Right ventricle myocardium superior (tissue), 1 donor: ENCODE results near the gene FHIP1B. TPM values are rescaled to one million over a fixed set of nuclear protein-coding genes. Genes with fewer than 3 reads are reported as not detected.
A peak's percentile ranks its signal among the peaks of the same experiment; 100 is the strongest.

ENCODE experiments used
- ATAC-seq: fragments of 200-7000 bp; cut with Tn5 transposase; one replicate; pipeline ENCODE4 v1.9.1; 2020; ENCODE audit warnings: mild to moderate bottlenecking; ENCODE audit not compliant: poor library complexity
- DNase-seq: peaks from one replicate; pipeline ENCODE4 v3.0.0-alpha.2; 2020
- intact Hi-C: fragments of 100-400 bp; cut with DNase I; formaldehyde crosslinking; loops from one replicate; pipeline ENCODE4 v1.11.2; 2022
- total RNA-seq: library from RNA; stranded (reverse); fragmentation: NEBNext Ultra II Directional; extraction: Animal tissue kit (Norgen Biotek cat#: 25700); gene quantifications from one replicate; pipeline ENCODE4 v1.2.1, GENCODE V29; 2021
- donor health status: DM: no; HTN: yes; CAD: no; lungs with severe emphysema.

The FHIP1B gene
- total RNA-seq, 1 donor from 2014 or later, result 12.9 TPM

GRCh38 chr11:6210274-6210955 is 24.0 kb downstream of the FHIP1B start:
- no peak for ATAC-seq
- DNase-seq, result no peak
- intact Hi-C loops, result no loop called here

GRCh38 chr11:6209801-6210200 is 24.6 kb downstream of the FHIP1B start:
- intact Hi-C loops, result no loop called here
- DNase-seq (no peak), ATAC-seq (no peak)

- DNase-seq, result no peak
- intact Hi-C loops, result no loop called here
- ATAC-seq, result no peak
These were observed 27.8 kb downstream of the FHIP1B start for GRCh38 chr11:6206456-6207180.

- no peak for ATAC-seq
- no peak for DNase-seq
These were observed 29.1 kb downstream of the FHIP1B start, which contains the start of gene C11orf42 for GRCh38 chr11:6205366-6205765. C11orf42 (plus strand) TSS chr11:6205557; CDS start chr11:6205616, 59 bp downstream.

GRCh38 chr11:6204706-6205105 is 29.7 kb downstream of the FHIP1B start:
- ATAC-seq, result no peak
- intact Hi-C loops, result no loop called here
- no peak for DNase-seq

More at GRCh38 chr11:6205366-6205765, 29.1 kb downstream of the FHIP1B start, which contains the start of gene C11orf42:
- intact Hi-C loops, result no loop called here

- DNase-seq, result no peak
- ATAC-seq, result no peak
- intact Hi-C loops, result no loop called here
These were observed 31.1 kb downstream of the FHIP1B start for GRCh38 chr11:6203327-6203726.

- intact Hi-C loops, result no loop called here
- no peak for ATAC-seq
- DNase-seq, result no peak
These were observed 32.4 kb downstream of the FHIP1B start for GRCh38 chr11:6202041-6202440.

GRCh38 chr11:6201481-6201880 is 33.0 kb downstream of the FHIP1B start:
- no peak for ATAC-seq
- intact Hi-C loops, result no loop called here
- DNase-seq, result no peak

GRCh38 chr11:6200975-6201374 is 33.5 kb downstream of the FHIP1B start:
- DNase-seq (peak; percentile 78), ATAC-seq (peak; percentile 66)
- intact Hi-C loops, result no loop called here

- intact Hi-C loops, result no loop called here
- no peak for ATAC-seq
- no peak for DNase-seq
These were observed 35.1 kb downstream of the FHIP1B start, which contains the start of gene OR52W1 for GRCh38 chr11:6199174-6199810. OR52W1 (plus strand) TSS chr11:6199224; CDS start chr11:6199224, 0 bp downstream.

GRCh38 chr11:6197466-6198200 is 36.8 kb downstream of the FHIP1B start:
- ATAC-seq (no peak), DNase-seq (no peak)
- intact Hi-C loops, result no loop called here

- no peak for DNase-seq
These were observed 38.0 kb downstream of the FHIP1B start for GRCh38 chr11:6196396-6196795.

GRCh38 chr11:6194065-6194581 is 40.3 kb downstream of the FHIP1B start:
- intact Hi-C loops, result no loop called here
- ATAC-seq, result no peak

More at GRCh38 chr11:6196396-6196795, 38.0 kb downstream of the FHIP1B start:
- intact Hi-C loops, result no loop called here
- ATAC-seq, result no peak

GRCh38 chr11:6191742-6192141 is 42.7 kb downstream of the FHIP1B start:
- ATAC-seq, result no peak
- intact Hi-C loops, result no loop called here
- no peak for DNase-seq

More at GRCh38 chr11:6194065-6194581, 40.3 kb downstream of the FHIP1B start:
- no peak for DNase-seq

GRCh38 chr11:6175440-6175839 is 59.0 kb downstream of the FHIP1B start:
- intact Hi-C loops, result no loop called here
- ATAC-seq (no peak), DNase-seq (no peak)

- DNase-seq, result no peak
- ATAC-seq, result no peak
These were observed 64.2 kb downstream of the FHIP1B start, which contains the start of gene OR52B2 for GRCh38 chr11:6170226-6170625. OR52B2 (minus strand) TSS chr11:6170326; CDS start chr11:6170326, 0 bp downstream.

More at GRCh38 chr11:6170226-6170625, 64.2 kb downstream of the FHIP1B start, which contains the start of gene OR52B2:
- intact Hi-C loops, result no loop called here
